DMS153 treated with DMSO at 0.1 percent for 48 hours (cell line): ENCODE results near the gene MYL4.
"Not testable (repeated sequence)": the region's sequence is repeated elsewhere in the genome, so short reads cannot be mapped to it uniquely, and the experiment has no call there.

Experiments
- DNase-seq: peaks from one replicate; lab custom pipeline; 2025; ENCODE audit not compliant: unreplicated experiment; lab: John Stamatoyannopoulos, UW

The MYL4 gene

DNA sequence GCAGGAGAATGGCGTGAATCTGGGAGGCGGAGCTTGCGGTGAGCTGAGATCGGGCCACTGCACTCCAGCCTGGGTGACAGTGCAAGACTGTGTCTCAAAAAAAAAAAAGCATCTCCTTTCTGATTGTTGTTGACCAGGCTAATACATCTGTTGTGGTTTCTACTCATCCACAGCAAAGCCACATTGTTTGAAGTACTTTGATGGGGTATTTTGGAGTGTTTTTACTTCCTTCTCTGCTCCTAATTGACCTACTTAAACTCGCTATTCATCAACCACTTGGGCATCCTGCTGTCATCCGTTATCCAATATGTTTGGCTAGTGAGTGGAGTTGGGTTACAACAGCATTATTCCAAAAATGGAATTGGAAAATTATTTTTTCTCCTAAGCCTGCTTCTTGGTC, 16.6 kb upstream of the MYL4 start:
- DNase-seq, result peak; percentile 15

- DNase-seq, result no peak
These were observed 15.1 kb upstream of the MYL4 start for GRCh38 chr17:47193931-47194511.

DNA sequence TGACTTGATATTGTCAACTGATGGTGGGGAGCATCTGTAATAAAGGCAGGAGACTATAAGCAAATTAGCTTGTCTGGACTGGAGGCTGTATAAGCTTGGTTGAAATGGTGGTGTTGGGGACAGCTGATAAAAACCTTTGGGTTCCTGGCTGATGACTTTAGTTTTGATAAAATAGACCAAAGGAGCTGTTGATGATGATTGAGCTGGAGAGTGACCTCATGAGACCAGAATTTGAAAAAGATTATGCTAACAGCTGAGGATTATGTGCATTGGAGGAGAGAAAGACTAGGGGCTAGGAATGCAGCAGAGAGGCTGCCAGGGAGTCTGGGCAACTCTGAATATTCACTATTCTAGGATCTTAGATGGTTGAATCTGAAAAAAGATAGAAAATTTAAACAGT, 11.3 kb upstream of the MYL4 start:
- DNase-seq, result no peak

DNA sequence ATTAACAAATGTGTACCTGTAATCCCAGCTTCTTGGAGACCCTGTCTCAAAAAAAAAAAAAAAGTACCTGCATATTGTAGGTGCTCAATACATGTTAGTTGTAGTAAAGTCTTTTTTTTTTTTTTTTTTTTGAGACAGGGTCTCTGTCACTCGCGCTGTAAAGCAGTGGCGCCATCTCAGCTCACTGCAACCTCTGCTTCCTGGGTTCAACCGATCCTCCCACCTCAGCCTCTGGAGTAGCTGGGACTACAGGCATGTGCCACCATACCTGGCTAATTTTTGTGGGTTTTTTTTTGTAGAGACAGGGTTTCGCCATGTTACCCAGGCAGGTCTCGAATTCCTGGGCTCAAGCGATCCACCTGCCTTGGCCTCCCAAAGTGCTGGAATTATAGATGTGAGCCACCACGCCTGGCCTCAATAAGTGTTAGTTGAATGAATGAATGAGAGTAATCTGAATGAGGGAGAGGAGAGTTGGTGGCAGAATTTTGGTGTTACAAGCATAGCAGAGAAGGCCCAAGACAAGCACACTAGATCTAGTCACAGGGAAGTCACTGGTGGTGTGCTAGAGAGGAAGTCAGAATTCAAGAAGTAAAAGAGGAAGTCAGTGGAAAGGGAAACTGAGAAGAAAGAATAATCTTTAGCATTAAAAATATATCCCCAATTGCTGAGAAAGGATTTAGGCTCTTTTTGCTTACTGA, 9.4 kb upstream of the MYL4 start:
- no peak for DNase-seq

DNA sequence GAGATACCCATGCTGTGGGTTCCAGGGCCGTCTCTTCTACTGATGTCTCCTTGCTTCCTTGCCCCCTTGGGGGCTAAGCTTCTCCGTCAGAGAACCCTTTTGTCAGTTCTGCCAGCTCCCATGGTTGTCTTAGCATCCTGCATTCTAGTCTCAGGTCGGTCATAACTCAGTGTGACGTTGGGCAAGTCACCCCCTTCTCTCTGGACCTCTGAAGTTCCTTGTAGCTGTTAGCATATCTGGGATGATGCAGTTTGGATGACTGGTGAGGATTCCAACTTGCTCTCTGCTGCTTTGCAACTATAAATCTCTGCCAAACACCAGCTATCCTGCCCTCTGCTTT, 8.9 kb upstream of the MYL4 start:
- no peak for DNase-seq

DNA sequence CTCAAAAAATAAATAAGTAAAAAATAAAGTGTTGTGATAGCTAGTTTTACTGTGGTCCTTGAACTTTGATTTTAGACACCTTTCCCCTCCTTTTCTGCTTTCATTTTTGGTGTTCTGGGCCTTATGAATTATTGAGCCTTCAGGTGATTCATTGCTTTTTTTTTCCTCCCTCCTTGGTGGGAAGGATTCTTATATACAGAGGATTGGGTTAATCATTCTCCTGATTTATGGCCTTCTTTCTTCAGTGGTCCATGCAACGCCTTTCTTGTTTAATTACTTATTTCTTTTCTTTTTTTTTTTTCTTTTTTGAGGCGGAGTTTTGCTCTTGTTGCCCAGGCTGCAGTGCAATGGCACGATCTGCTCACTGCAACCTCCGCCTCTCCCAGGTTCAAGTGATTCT, 8.0 kb upstream of the MYL4 start:
- DNase-seq, result no peak

- no peak for DNase-seq
These were observed 5.0 kb upstream of the MYL4 start for GRCh38 chr17:47203984-47204721.

GRCh38 chr17:47204722-47205418, 4.3 kb upstream of the MYL4 start:
- DNase-seq, result no peak

- peak; percentile 47 for DNase-seq
These were observed 3.7 kb upstream of the MYL4 start for GRCh38 chr17:47205419-47205963.

- DNase-seq, result no peak
These were observed 1.7 kb upstream of the MYL4 start for GRCh38 chr17:47207143-47208067.

DNA sequence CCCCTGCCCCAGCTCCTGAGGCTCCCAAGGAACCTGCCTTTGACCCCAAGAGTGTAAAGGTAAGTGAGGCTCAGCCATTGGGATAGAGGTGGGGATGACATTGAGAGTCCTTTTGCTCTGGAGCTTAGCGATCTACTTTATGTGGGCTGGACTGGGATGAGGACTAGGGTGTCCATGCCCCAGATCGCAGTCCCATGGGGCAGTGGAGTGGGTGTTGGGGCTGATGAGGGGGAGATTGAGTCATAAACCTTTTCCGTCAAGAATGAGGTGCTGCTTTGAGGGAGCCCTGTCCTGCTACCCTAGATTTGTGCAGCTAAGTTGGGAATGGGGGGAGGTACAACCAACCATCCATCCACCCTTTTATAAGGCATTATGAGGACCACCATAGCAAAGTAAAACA, 351 bp downstream of the MYL4 start:
- no peak for DNase-seq

GRCh38 chr17:47210105-47210504, 957 bp downstream of the MYL4 start:
- DNase-seq, result no peak

DNA sequence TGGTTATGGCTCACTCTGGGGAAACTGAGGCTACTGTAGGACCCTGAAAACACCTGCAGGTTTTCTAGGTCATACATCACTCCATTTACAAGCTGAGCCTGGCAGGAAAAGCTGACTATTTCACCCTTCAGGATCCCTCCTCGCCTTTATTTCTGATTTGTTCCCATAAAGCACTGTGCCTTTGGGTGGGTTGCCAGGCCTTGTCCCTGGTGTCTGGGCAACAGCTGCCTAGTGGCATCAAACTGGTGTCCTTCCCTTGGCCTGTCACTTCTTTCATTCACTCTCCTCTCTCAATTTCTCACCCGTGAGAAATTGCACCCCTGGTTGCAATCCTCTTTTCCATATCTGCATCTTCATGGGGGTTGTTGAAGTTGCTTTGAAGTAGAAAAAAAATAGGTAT, 1.6 kb downstream of the MYL4 start:
- no peak for DNase-seq

GRCh38 chr17:47212458-47212857, 3.3 kb downstream of the MYL4 start:
- DNase-seq, result no peak

DNA sequence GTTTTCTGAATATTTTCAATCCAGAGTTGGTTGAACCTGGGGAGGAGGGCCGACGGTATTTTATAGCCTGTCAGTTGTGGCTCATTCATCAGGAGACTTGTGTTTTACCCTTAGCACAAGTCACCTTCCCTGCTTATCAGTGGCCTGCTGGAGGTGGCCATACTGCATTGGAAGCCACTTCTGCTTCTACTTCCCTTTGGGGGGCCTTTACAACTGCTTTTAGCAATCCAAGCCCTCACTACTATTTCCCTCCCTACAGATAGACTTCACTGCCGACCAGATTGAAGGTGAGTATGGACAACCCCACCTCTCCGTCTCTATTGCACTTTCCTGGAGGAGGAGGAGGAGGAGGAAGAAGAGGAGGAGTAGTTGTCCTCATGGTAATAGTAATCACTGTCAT, 4.4 kb downstream of the MYL4 start:
- no peak for DNase-seq

- DNase-seq, result no peak
These were observed 5.8 kb downstream of the MYL4 start for GRCh38 chr17:47214931-47215330.

DNA sequence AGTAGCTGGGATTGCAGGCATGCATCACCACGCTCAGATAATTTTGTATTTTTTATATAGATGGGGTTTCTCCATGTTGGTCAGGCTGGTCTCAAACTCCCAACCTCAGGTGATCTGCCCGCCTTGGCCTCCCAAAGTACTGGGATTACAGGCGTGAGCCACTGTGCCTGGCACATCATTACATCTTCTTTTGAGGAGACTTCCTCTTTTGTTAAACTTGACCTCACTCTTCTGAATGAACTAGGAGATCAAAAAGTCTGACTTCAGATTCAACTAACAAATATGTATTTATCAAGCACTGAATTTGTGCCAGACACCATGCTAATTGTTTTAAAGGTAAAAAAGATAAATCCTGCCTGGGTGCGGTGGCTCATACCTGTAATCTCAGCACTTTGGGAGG, 7.7 kb downstream of the MYL4 start:
- DNase-seq, result not testable (repeated sequence)

- DNase-seq, result not testable (repeated sequence)
These were observed 8.1 kb downstream of the MYL4 start for GRCh38 chr17:47217279-47217678.

- no peak for DNase-seq
These were observed 9.8 kb downstream of the MYL4 start for GRCh38 chr17:47218896-47219430.
